ENCODE measurements around the gene KIF26B.

The KIF26B gene

GRCh38 chr1:245283001-245283400 is 128.2 kb downstream of the KIF26B start:
- Histone ChIP-seq H3K79me2 (ENCODE audit: insufficient read depth, low read length) (no peaks in the 10 kb centered on the region), H3K9me2 (replicated peaks; ENCODE audit: low read depth, low read length) (no peaks in the 10 kb centered on the region), H3K4me3 (ENCODE audit: low read length, poor library complexity, severe bottlenecking) (no peak overlapping the region), H3F3A (ENCODE audit: low read depth) (no peaks in the 10 kb centered on the region), H3K9ac (ENCODE audit: low read depth, low read length, poor library complexity, severe bottlenecking) (no peak overlapping the region), H2AFZ (ENCODE audit: low read length) (no peak overlapping the region), H3K4me1 (ENCODE audit: insufficient read depth, low read length, poor library complexity, severe bottlenecking) (no peaks in the 10 kb centered on the region), H3K4me2 (ENCODE audit: low read depth, low read length, poor library complexity, severe bottlenecking) (no peak overlapping the region), H3K36me3 (ENCODE audit: insufficient read depth, low read length) (no peaks in the 10 kb centered on the region), H4K20me1 (ENCODE audit: insufficient read depth, low read length, poor library complexity, severe bottlenecking) (no peaks in the 10 kb centered on the region), H3K9me3 (ENCODE audit: insufficient read depth, low read depth, low read length) (no peaks in the 10 kb centered on the region), H3K27me3 (ENCODE audit: insufficient read depth, low read length, poor library complexity, severe bottlenecking) (no peaks in the 10 kb centered on the region)
- TF ChIP-seq EZH2phosphoT487 (IDR thresholded peaks at IDR 0.05; ENCODE audit: borderline replicate concordance): no peak
- no peak for TF ChIP-seq CTCF (conservative IDR thresholded peaks at IDR 0.05; ENCODE audit: low read length)

DNA sequence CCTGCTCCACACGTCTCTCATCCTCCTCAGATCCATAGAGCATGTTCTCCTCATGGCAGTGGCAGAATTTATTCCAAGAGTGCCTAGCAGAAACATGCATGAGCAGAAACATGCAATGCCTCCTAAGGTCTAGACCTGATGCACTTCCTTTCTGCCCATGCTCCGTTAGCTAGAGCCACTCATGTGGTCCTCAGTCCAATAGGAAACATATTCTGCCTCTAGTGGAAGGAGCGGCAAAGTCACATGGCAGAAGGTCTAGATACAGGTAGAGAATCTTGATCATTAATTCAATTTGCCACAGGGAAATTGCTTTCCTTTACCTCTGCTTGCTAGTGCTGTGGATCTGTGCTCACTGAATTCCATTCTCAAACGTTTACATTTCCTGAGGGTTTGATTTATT is 130.4 kb downstream of the KIF26B start:
- Histone ChIP-seq H3K27me3 (ENCODE audit: insufficient read depth, low read length, poor library complexity, severe bottlenecking) (peaks cover 9% of the 10 kb centered on the region), H3K4me2 (ENCODE audit: low read depth, low read length, poor library complexity, severe bottlenecking) (no peak overlapping the region), H3K9me3 (ENCODE audit: insufficient read depth, low read depth, low read length) (no peaks in the 10 kb centered on the region), H3K36me3 (ENCODE audit: insufficient read depth, low read length) (no peaks in the 10 kb centered on the region), H4K20me1 (ENCODE audit: insufficient read depth, low read length, poor library complexity, severe bottlenecking) (no peaks in the 10 kb centered on the region), H3F3A (ENCODE audit: low read depth) (no peaks in the 10 kb centered on the region), H3K4me1 (ENCODE audit: insufficient read depth, low read length, poor library complexity, severe bottlenecking) (no peaks in the 10 kb centered on the region), H3K9ac (ENCODE audit: low read depth, low read length, poor library complexity, severe bottlenecking) (no peak overlapping the region), H3K4me3 (ENCODE audit: low read length, poor library complexity, severe bottlenecking) (no peak overlapping the region), H3K79me2 (ENCODE audit: insufficient read depth, low read length) (no peaks in the 10 kb centered on the region), H2AFZ (ENCODE audit: low read length) (no peak overlapping the region), H3K9me2 (replicated peaks; ENCODE audit: low read depth, low read length) (no peaks in the 10 kb centered on the region)
- TF ChIP-seq CTCF (conservative IDR thresholded peaks at IDR 0.05; ENCODE audit: low read length) (no peak), EZH2phosphoT487 (IDR thresholded peaks at IDR 0.05; ENCODE audit: borderline replicate concordance) (no peak)

DNA sequence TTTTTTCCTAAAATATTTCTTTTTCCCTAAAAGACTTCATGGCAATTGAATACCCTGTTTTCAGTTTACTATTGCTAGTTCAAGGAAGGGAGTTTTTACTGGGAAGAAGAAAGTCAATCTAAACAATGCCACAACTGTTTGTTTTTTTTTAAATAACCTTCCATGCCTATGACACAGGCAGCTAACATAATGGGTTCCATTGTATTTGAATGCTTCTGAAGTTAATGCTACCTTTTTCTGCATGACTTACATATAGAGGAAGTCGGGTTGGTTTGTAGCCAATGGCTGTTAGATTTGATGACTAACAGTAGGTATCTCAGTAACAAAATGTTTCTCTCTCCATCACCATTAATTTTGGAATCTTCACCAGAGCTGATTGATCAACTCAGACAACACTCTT is 134.0 kb downstream of the KIF26B start:
- no peak overlapping the region for H3K4me3 ChIP-seq (ENCODE audit: low read length, poor library complexity, severe bottlenecking)
- no peaks in the 10 kb centered on the region for H4K20me1 ChIP-seq (ENCODE audit: insufficient read depth, low read length, poor library complexity, severe bottlenecking)
- H3K79me2 ChIP-seq (ENCODE audit: insufficient read depth, low read length): no peaks in the 10 kb centered on the region
- H3K9me3 ChIP-seq (ENCODE audit: insufficient read depth, low read depth, low read length): no peaks in the 10 kb centered on the region
- H3K36me3 ChIP-seq (ENCODE audit: insufficient read depth, low read length): no peaks in the 10 kb centered on the region
- no peak overlapping the region for H2AFZ ChIP-seq (ENCODE audit: low read length)
- H3K9ac ChIP-seq (ENCODE audit: low read depth, low read length, poor library complexity, severe bottlenecking): no peak overlapping the region
- no peak overlapping the region for H3K4me2 ChIP-seq (ENCODE audit: low read depth, low read length, poor library complexity, severe bottlenecking)
- no peak for TF ChIP-seq EZH2phosphoT487 (IDR thresholded peaks at IDR 0.05; ENCODE audit: borderline replicate concordance)
- TF ChIP-seq CTCF (conservative IDR thresholded peaks at IDR 0.05; ENCODE audit: low read length): no peak
- H3K27me3 ChIP-seq (ENCODE audit: insufficient read depth, low read length, poor library complexity, severe bottlenecking): peaks cover 38% of the 10 kb centered on the region
- no peaks in the 10 kb centered on the region for H3F3A ChIP-seq (ENCODE audit: low read depth)
- H3K4me1 ChIP-seq (ENCODE audit: insufficient read depth, low read length, poor library complexity, severe bottlenecking): no peaks in the 10 kb centered on the region
- no peaks in the 10 kb centered on the region for H3K9me2 ChIP-seq (replicated peaks; ENCODE audit: low read depth, low read length)

Measured in Loucy (cell line).